Ishikawa (cell line): ENCODE measurements around the gene DPH6.

ENCODE experiments used
- CEBPB ChIP-seq: IDR thresholded peaks from 2 replicates; pipeline ENCODE4 v1.6.1; 2012
- CREB1 ChIP-seq: IDR thresholded peaks from 2 replicates; pipeline ENCODE4 v1.6.1; 2012; ENCODE audit warnings: low read depth
- EGR1 ChIP-seq: IDR thresholded peaks from 2 replicates; pipeline ENCODE4 v1.6.1; 2012
- EP300 ChIP-seq: IDR thresholded peaks from 2 replicates; pipeline ENCODE4 v1.6.1; 2012; ENCODE audit warnings: borderline replicate concordance
- FOXM1 ChIP-seq: IDR thresholded peaks from 2 replicates; pipeline ENCODE4 v1.6.1; 2012; ENCODE audit warnings: low read depth, borderline replicate concordance
- MAX ChIP-seq: IDR thresholded peaks from 2 replicates; pipeline ENCODE4 v1.6.1; 2012
- NFIC ChIP-seq: IDR thresholded peaks from 2 replicates; pipeline ENCODE4 v1.6.1; 2012
- RAD21 ChIP-seq: IDR thresholded peaks from 2 replicates; pipeline ENCODE4 v1.6.1; 2012; ENCODE audit warnings: low read depth
- REST ChIP-seq: IDR thresholded peaks from 2 replicates; pipeline ENCODE4 v1.6.1; 2012; ENCODE audit warnings: low read depth, mild to moderate bottlenecking
- TAF1 ChIP-seq: IDR thresholded peaks from 2 replicates; pipeline ENCODE4 v1.6.1; 2012; ENCODE audit warnings: low read depth, mild to moderate bottlenecking
- TCF12 ChIP-seq: IDR thresholded peaks from 2 replicates; pipeline ENCODE4 v1.6.1; 2012; ENCODE audit warnings: low read depth
- TEAD4 ChIP-seq: IDR thresholded peaks from 2 replicates; pipeline ENCODE4 v1.6.1; 2012
- USF1 ChIP-seq: IDR thresholded peaks from 2 replicates; pipeline ENCODE4 v1.6.1; 2012
- YY1 ChIP-seq: IDR thresholded peaks from 2 replicates; pipeline ENCODE4 v1.6.1; 2012; ENCODE audit warnings: low read depth
- ZBTB7A ChIP-seq: IDR thresholded peaks from 2 replicates; pipeline ENCODE4 v1.6.1; 2012; ENCODE audit warnings: low read depth

Gene DPH6

GRCh38 chr15:35506272-35506870 lies 39.6 kb downstream of the DPH6 start:
- TF ChIP-seq TCF12, result no peak
- 0 out of 2 replicates have a peak, but pooled peaks have one; percentile 11 for TF ChIP-seq TEAD4
- no peak for TF ChIP-seq MAX

GRCh38 chr15:35505809-35506208 lies 40.2 kb downstream of the DPH6 start:
- no peak for TF ChIP-seq TEAD4
- no peak for TF ChIP-seq CREB1
- TF ChIP-seq ZBTB7A, result no peak
- TF ChIP-seq RAD21, result no peak

- no peak for TF ChIP-seq EGR1
- TF ChIP-seq EP300, result no peak
- no peak for TF ChIP-seq YY1
- TF ChIP-seq CREB1, result no peak
- TF ChIP-seq ZBTB7A, result no peak
- no peak for TF ChIP-seq CEBPB
- no peak for TF ChIP-seq FOXM1
- TF ChIP-seq TCF12, result no peak
- TF ChIP-seq TEAD4, result no peak
- no peak for TF ChIP-seq REST
- no peak for TF ChIP-seq RAD21
- no peak for TF ChIP-seq NFIC
- no peak for TF ChIP-seq TAF1
- TF ChIP-seq MAX, result no peak
- TF ChIP-seq USF1, result no peak
Observed at GRCh38 chr15:35505141-35505540, 40.8 kb downstream of the DPH6 start.

GRCh38 chr15:35499723-35500122 lies 46.2 kb downstream of the DPH6 start:
- TF ChIP-seq REST, result no peak
- TF ChIP-seq USF1, result no peak
- no peak for TF ChIP-seq CEBPB
- no peak for TF ChIP-seq TEAD4
- TF ChIP-seq EGR1, result no peak
- TF ChIP-seq TCF12, result no peak

- TF ChIP-seq MAX (no peak), ZBTB7A (no peak)
Observed at GRCh38 chr15:35496585-35496984, 49.4 kb downstream of the DPH6 start.

- TF ChIP-seq EP300 (no peak), MAX (no peak), EGR1 (no peak), TEAD4 (no peak)
Observed at GRCh38 chr15:35495080-35495479, 50.9 kb downstream of the DPH6 start.

- TF ChIP-seq NFIC, result no peak
- TF ChIP-seq ZBTB7A, result no peak
- TF ChIP-seq TEAD4, result no peak
- no peak for TF ChIP-seq RAD21
- no peak for TF ChIP-seq EP300
- no peak for TF ChIP-seq TAF1
- TF ChIP-seq TCF12, result no peak
- no peak for TF ChIP-seq REST
- TF ChIP-seq FOXM1, result no peak
- no peak for TF ChIP-seq YY1
Observed at GRCh38 chr15:35491999-35492398, 54.0 kb downstream of the DPH6 start.
